HuH-7.5 (cell line): ENCODE measurements around the gene SLC6A7.

Experiments
- DNase-seq: peaks from one replicate; pipeline ENCODE4 v3.0.0; 2011; ENCODE audit warnings: low spot score

Gene SLC6A7

GRCh38 chr5:150175076-150175475 lies 14.8 kb upstream of the SLC6A7 start:
- no peak for DNase-seq

- peak; percentile 73 for DNase-seq
Observed at GRCh38 chr5:150175536-150175935, 14.3 kb upstream of the SLC6A7 start.

GRCh38 chr5:150176745-150177477 lies 13.0 kb upstream of the SLC6A7 start:
- no peak for DNase-seq

GRCh38 chr5:150177721-150178120 lies 12.1 kb upstream of the SLC6A7 start:
- DNase-seq, result no peak

- no peak for DNase-seq
Observed at GRCh38 chr5:150178262-150178661, 11.6 kb upstream of the SLC6A7 start.

GRCh38 chr5:150179019-150179620 lies 10.7 kb upstream of the SLC6A7 start:
- no peak for DNase-seq

- DNase-seq, result no peak
Observed at GRCh38 chr5:150180241-150181026, 9.4 kb upstream of the SLC6A7 start.

- DNase-seq, result no peak
Observed at GRCh38 chr5:150181027-150181426, 8.8 kb upstream of the SLC6A7 start.

GRCh38 chr5:150181766-150182545 lies 7.9 kb upstream of the SLC6A7 start:
- no peak for DNase-seq

GRCh38 chr5:150182774-150183173 lies 7.1 kb upstream of the SLC6A7 start:
- no peak for DNase-seq

GRCh38 chr5:150183436-150183835 lies 6.4 kb upstream of the SLC6A7 start:
- DNase-seq, result no peak

- no peak for DNase-seq
Observed at GRCh38 chr5:150184006-150184405, 5.9 kb upstream of the SLC6A7 start.

- DNase-seq, result peak; percentile 69
Observed at GRCh38 chr5:150184990-150185912, 4.6 kb upstream of the SLC6A7 start.

- DNase-seq, result no peak
Observed at GRCh38 chr5:150186137-150186536, 3.7 kb upstream of the SLC6A7 start.

GRCh38 chr5:150186897-150187296 lies 3.0 kb upstream of the SLC6A7 start:
- DNase-seq, result no peak

GRCh38 chr5:150188146-150188842 lies 1.6 kb upstream of the SLC6A7 start:
- no peak for DNase-seq

GRCh38 chr5:150189326-150189725 lies 536 bp upstream of the SLC6A7 start:
- DNase-seq, result no peak

- DNase-seq, result no peak
Observed at GRCh38 chr5:150190503-150190979, 679 bp downstream of the SLC6A7 start.

- DNase-seq, result no peak
Observed at GRCh38 chr5:150190987-150191386, 1.1 kb downstream of the SLC6A7 start.

- DNase-seq, result no peak
Observed at GRCh38 chr5:150192462-150192861, 2.6 kb downstream of the SLC6A7 start.
